Measurements from ENCODE around the gene GRM1. TPM values are rescaled to one million over a fixed set of nuclear protein-coding genes. Genes with fewer than 3 reads are reported as not detected.

Gene GRM1
- total and polyA plus RNA-seq, 2 of the 4 experiments (the other 2 are of a cell fraction) = not detected

DNA sequence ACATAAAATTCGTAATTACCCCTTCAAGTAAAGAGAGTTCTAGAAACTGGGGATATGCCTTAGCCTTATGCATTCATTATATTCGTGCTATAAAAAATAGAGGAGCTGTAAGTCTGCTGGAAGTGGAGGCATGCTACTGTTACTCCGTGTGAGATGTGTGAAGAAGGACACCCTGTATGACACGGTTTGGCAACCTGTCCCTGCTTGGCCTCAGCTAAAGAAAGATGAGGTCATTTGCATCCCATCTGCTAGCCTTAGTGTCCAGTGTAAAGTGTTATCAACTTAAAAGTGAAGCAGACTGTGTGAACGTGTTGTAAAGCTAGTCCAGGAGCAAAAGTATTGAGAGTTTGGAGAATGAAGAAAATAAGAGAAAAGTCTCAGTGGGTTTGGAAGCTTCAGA lies 379.7 kb downstream of the GRM1 start:
- WGBS, 2 experiments (ENCODE audit: extremely low coverage in 2 of 2, insufficient read length in 1 of 2) = 35% methylated on average over 3 of the region's 5 CpGs; no CpG with 5 or more reads in 1 of the 2 experiments
- in situ Hi-C loops (cut with MboI; ENCODE audit: low sequenced_read_pairs) = no loop called here
- H3K4me3 ChIP-seq (ENCODE audit: insufficient read depth, low read depth, low read length) = no peak overlapping the region
- H3K23ac ChIP-seq (ENCODE audit: low read depth, low read length) = no peak overlapping the region
- dilution Hi-C loops (cut with HindIII; ENCODE audit: low sequenced_read_pairs, unreplicated experiment) = no loop called here
- no peak overlapping the region for H3K56ac ChIP-seq (ENCODE audit: extremely low read depth, insufficient read depth, low read length)
- H3K18ac ChIP-seq (ENCODE audit: low read depth, low read length) = no peak overlapping the region
- no peak overlapping the region for H3K27ac ChIP-seq (ENCODE audit: insufficient read depth, low read length)
- H4K20me1 ChIP-seq (ENCODE audit: insufficient read depth, low read length) = no peaks in the 10 kb centered on the region
- H3K9ac ChIP-seq (ENCODE audit: low read depth, low read length) = no peak overlapping the region
- ATAC-seq (ENCODE audit: low read depth) (no peak), DNase-seq (no peak)
- no peaks in the 10 kb centered on the region for H3K27me3 ChIP-seq (ENCODE audit: control insufficient read depth, insufficient read depth, low read length)
- H4K5ac ChIP-seq (ENCODE audit: low read depth, low read length) = no peak overlapping the region
- H3K14ac ChIP-seq (replicated peaks; ENCODE audit: low read depth, low read length) = no peak overlapping the region
- POLR2A ChIA-PET (ENCODE audit: unreplicated experiment) = no interaction called here
- H3K9me1 ChIP-seq (ENCODE audit: insufficient read depth, low read length) = no peaks in the 10 kb centered on the region
- no peak overlapping the region for H4K8ac ChIP-seq (ENCODE audit: low read depth in 2 of 2, low read length in 2 of 2)
- H2AK5ac ChIP-seq (ENCODE audit: low read depth, low read length) = no peak overlapping the region
- H2AK9ac ChIP-seq (replicated peaks; ENCODE audit: low read depth, low read length, poor library complexity) = no peak overlapping the region
- no peak overlapping the region for H2BK20ac ChIP-seq (ENCODE audit: low read depth, low read length)
- no peaks in the 10 kb centered on the region for H3K4me1 ChIP-seq (ENCODE audit: control insufficient read depth, insufficient read depth, low read length)
- BruUV-seq (replicated peaks) = no TSS peak
- CTCF ChIA-PET = no interaction called here
- no peak overlapping the region for H3K4me2 ChIP-seq (ENCODE audit: low read depth, low read length)
- no peak overlapping the region for H2BK5ac ChIP-seq (ENCODE audit: low read depth, low read length, poor library complexity, severe bottlenecking)
- H2AFZ ChIP-seq (replicated peaks; ENCODE audit: low read length, poor library complexity) = no peak overlapping the region
- no peaks in the 10 kb centered on the region for H3K79me1 ChIP-seq (ENCODE audit: low read depth in 1 of 2, low read length in 2 of 2)
- H3K36me3 ChIP-seq (ENCODE audit: control insufficient read depth, insufficient read depth, low read length) = no peaks in the 10 kb centered on the region
- no peak overlapping the region for H2BK15ac ChIP-seq (ENCODE audit: low read depth, low read length)
- no peak overlapping the region for H2BK120ac ChIP-seq (ENCODE audit: low read depth, low read length)
- H3K9me3 ChIP-seq (ENCODE audit: control insufficient read depth, insufficient read depth, low read length) = no peaks in the 10 kb centered on the region
- no peak for TF ChIP-seq MAFK (IDR thresholded peaks at IDR 0.05; ENCODE audit: low read depth, low read length)
- no peak overlapping the region for H3K4ac ChIP-seq (ENCODE audit: low read depth, low read length)
- no peak overlapping the region for H4K91ac ChIP-seq (ENCODE audit: insufficient read depth, low read depth, low read length)
- intact Hi-C loops (cut with micrococcal nuclease) = no loop called here

Measured in IMR-90 (cell line).